Measurements from ENCODE around the gene EHBP1L1. TPM values are rescaled to one million over a fixed set of nuclear protein-coding genes. Genes with fewer than 3 reads are reported as not detected.
A peak's percentile ranks its signal among the peaks of the same experiment; 100 is the strongest.
"Not testable (repeated sequence)": the region's sequence is repeated elsewhere in the genome, so short reads cannot be mapped to it uniquely, and the experiment has no call there.

EHBP1L1 gene
- total RNA-seq, 2 donors from 2014 or later: 126 to 167 TPM

DNA sequence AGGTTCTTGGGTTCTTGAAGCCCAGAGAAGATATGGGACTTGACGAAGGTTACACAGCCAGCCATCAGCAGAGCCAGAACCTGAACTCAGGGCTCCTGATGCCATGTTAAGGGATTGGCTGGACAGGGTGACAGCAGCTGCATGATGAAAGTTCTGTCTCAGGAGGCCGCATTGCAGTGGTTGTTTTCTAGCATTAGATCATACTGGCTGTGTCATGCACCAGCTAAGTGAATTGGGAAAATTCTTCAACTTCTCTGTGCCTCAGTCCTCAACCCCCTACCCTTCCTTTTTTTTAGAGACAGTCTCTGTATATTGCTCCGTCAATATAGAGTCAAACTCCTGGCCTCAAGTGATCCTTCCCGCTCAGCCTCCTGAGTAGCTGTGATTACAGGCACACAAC, 12.3 kb upstream of the EHBP1L1 start:
- Mint-ChIP-seq H3K4me1 (peaks cover 39% of the 10 kb centered on the region), H3K36me3 (ENCODE audit: low read depth) (peaks cover 9% of the 10 kb centered on the region), H3K9me3 (no peaks in the 10 kb centered on the region), H3K4me3 (peak overlapping the region; percentile 22), H3K27me3 (no peaks in the 10 kb centered on the region), H3K27ac (no peak overlapping the region)
- no peak for ATAC-seq (replicated peaks)

GRCh38 chr11:65564879-65565559, 10.8 kb upstream of the EHBP1L1 start:
- H3K36me3 Mint-ChIP-seq (ENCODE audit: low read depth): peaks cover 22% of the 10 kb centered on the region
- not testable (repeated sequence) for H3K27me3 Mint-ChIP-seq; H3K9me3 Mint-ChIP-seq; ATAC-seq (replicated peaks)
- H3K27ac Mint-ChIP-seq: peak overlapping the region; percentile 93
- peak overlapping the region; percentile 85 for H3K4me3 Mint-ChIP-seq
- peaks cover 34% of the 10 kb centered on the region for H3K4me1 Mint-ChIP-seq

- H3K27ac Mint-ChIP-seq: peak overlapping the region; percentile 93
- H3K4me1 Mint-ChIP-seq: peaks cover 26% of the 10 kb centered on the region
- H3K36me3 Mint-ChIP-seq (ENCODE audit: low read depth): peaks cover 30% of the 10 kb centered on the region
- H3K27me3 Mint-ChIP-seq: no peaks in the 10 kb centered on the region
- peak; percentile 8 for ATAC-seq (replicated peaks)
- no peaks in the 10 kb centered on the region for H3K9me3 Mint-ChIP-seq
- peak overlapping the region; percentile 85 for H3K4me3 Mint-ChIP-seq
Measured at GRCh38 chr11:65565624-65566453, 10.0 kb upstream of the EHBP1L1 start.

DNA sequence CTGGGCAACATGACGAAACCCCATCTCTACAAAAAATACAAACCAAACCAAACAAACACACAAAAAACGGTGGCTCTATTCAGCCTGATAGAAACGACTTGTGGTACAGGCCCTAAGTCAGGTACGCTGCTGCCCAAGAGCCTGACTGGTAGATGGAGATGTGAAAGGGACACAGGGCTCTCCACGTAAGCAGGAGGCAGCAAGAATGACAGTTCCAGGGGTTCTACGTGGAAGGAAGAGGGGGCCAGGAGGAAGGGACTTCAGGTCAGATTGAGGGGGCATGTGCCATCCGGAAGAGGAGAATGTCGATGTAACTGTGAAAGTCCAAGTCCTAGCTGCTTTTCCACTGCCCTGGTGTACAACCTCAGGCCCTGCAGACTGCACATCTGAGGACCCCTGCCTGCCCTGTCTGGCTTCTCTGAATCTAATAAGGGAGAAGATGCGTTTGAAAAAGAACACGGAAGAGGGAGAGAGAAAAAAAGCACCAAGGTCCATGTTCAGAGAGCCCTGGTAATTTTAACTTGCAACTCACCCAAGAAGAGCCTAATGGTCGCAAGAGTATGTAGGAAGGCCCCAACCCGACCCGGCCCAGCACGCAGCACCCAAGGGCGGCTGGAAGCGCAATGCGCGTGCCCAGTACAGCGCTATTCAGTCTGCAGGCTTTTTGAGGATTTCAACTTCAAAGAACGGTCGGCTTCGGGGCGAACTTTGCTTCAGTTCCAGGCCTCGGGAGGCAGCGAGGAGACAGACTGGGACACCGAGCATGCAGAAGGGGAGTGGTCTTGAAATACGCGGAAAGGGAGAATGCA, 6.5 kb upstream of the EHBP1L1 start:
- ATAC-seq (replicated peaks): peak; percentile 28
- no peaks in the 10 kb centered on the region for H3K27me3 Mint-ChIP-seq
- peaks cover 28% of the 10 kb centered on the region for H3K4me1 Mint-ChIP-seq
- no peaks in the 10 kb centered on the region for H3K9me3 Mint-ChIP-seq
- H3K27ac Mint-ChIP-seq: peak overlapping the region; percentile 94
- H3K4me3 Mint-ChIP-seq: peak overlapping the region; percentile 94
- H3K36me3 Mint-ChIP-seq (ENCODE audit: low read depth): peaks cover 60% of the 10 kb centered on the region

- H3K27me3 Mint-ChIP-seq: no peaks in the 10 kb centered on the region
- peak within 1 kb of the TSS; percentile 94 for H3K27ac Mint-ChIP-seq
- ATAC-seq (replicated peaks): peak; percentile 81
- no peaks in the 10 kb centered on the region for H3K9me3 Mint-ChIP-seq
- peaks cover 69% of the 10 kb centered on the region for H3K36me3 Mint-ChIP-seq (ENCODE audit: low read depth)
- H3K4me1 Mint-ChIP-seq: peaks cover 31% of the 10 kb centered on the region
- peak within 1 kb of the TSS; percentile 94 for H3K4me3 Mint-ChIP-seq
Measured at GRCh38 chr11:65569973-65570918, 5.6 kb upstream of the EHBP1L1 start, which contains the start of gene ZNRD2. Gene ZNRD2 (plus strand): TSS chr11:65570477. CDS start chr11:65570492, 15 bp downstream.

GRCh38 chr11:65571420-65571819, 4.4 kb upstream of the EHBP1L1 start:
- peak overlapping the region; percentile 90 for H3K27ac Mint-ChIP-seq
- H3K4me3 Mint-ChIP-seq: peak overlapping the region; percentile 94
- no peak for ATAC-seq (replicated peaks)
- peaks cover 25% of the 10 kb centered on the region for H3K4me1 Mint-ChIP-seq
- no peaks in the 10 kb centered on the region for H3K27me3 Mint-ChIP-seq
- H3K36me3 Mint-ChIP-seq (ENCODE audit: low read depth): peaks cover 76% of the 10 kb centered on the region
- no peaks in the 10 kb centered on the region for H3K9me3 Mint-ChIP-seq

DNA sequence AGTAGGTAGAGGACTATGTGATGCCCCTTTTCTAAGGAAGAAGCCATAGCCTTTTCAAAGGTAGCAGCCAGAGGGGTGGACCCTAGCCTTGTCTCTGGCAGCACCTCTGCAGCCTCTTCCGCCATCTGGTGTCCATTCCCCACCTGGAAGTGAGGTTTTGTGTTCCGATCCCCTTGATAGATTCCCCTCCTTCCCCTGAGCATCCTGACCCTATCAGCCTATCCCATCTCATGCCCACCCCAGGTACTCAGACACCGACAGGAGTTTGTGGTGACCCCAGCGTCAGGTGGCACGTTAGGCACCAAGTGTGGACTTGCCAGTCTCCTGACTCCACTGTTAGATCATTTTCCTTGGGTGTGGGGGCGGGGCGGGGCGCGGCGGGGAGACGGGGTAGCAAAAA, 3.9 kb upstream of the EHBP1L1 start:
- H3K4me3 Mint-ChIP-seq: peak overlapping the region; percentile 94
- H3K9me3 Mint-ChIP-seq: no peaks in the 10 kb centered on the region
- peaks cover 25% of the 10 kb centered on the region for H3K4me1 Mint-ChIP-seq
- H3K27me3 Mint-ChIP-seq: no peaks in the 10 kb centered on the region
- peaks cover 81% of the 10 kb centered on the region for H3K36me3 Mint-ChIP-seq (ENCODE audit: low read depth)
- peak overlapping the region; percentile 90 for H3K27ac Mint-ChIP-seq
- ATAC-seq (replicated peaks): no peak

- Mint-ChIP-seq H3K36me3 (ENCODE audit: low read depth) (peaks cover 86% of the 10 kb centered on the region), H3K4me3 (peak within 1 kb of the TSS; percentile 94), H3K27ac (peak within 1 kb of the TSS; percentile 94), H3K4me1 (peaks cover 25% of the 10 kb centered on the region), H3K9me3 (no peaks in the 10 kb centered on the region), H3K27me3 (no peaks in the 10 kb centered on the region)
- ATAC-seq (replicated peaks): no peak
Measured at GRCh38 chr11:65572356-65573051, 3.3 kb upstream of the EHBP1L1 start, which contains the start of gene FAM89B. Gene FAM89B (plus strand): TSS chr11:65572538. CDS start chr11:65572670, 132 bp downstream.

DNA sequence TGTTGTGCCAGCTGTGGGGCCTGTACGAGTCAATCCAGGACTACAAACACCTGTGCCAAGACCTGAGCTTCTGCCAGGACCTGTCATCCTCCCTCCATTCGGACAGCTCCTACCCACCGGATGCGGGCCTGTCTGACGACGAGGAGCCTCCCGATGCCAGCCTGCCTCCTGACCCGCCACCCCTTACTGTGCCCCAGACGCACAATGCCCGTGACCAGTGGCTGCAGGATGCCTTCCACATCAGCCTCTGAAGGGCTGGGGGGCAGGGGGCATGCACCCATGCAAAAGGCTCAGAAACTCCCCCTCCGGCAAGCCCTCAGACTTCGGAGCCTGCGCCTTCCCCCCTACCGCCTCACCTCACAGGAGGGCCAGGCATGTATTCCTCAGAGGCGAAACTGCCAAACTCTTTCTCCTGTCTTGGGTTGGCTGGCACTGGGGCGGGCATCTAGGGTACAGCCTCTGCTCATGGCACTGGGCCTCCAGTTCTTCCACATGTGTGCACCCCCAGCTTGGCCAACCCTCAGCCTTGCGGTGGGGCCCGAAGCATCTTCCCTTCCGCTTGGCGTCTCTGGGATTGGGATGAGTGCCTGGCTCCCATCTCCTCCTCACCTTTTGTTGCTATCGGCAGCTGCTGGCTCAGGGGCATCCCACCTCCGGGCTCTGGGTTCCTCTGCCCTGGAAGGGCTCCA, 2.3 kb upstream of the EHBP1L1 start:
- Mint-ChIP-seq H3K4me3 (peak overlapping the region; percentile 94), H3K4me1 (peaks cover 24% of the 10 kb centered on the region), H3K36me3 (ENCODE audit: low read depth) (peaks cover 89% of the 10 kb centered on the region), H3K9me3 (no peaks in the 10 kb centered on the region), H3K27ac (peak overlapping the region; percentile 94), H3K27me3 (no peaks in the 10 kb centered on the region)
- ATAC-seq (replicated peaks): no peak

GRCh38 chr11:65574109-65574810, 1.6 kb upstream of the EHBP1L1 start:
- Mint-ChIP-seq H3K4me1 (peaks cover 23% of the 10 kb centered on the region), H3K27ac (peak overlapping the region; percentile 94), H3K4me3 (peak overlapping the region; percentile 94), H3K27me3 (no peaks in the 10 kb centered on the region), H3K36me3 (ENCODE audit: low read depth) (peaks cover 89% of the 10 kb centered on the region), H3K9me3 (no peaks in the 10 kb centered on the region)
- ATAC-seq (replicated peaks): peak; percentile 42

- peaks cover 23% of the 10 kb centered on the region for H3K4me1 Mint-ChIP-seq
- H3K27me3 Mint-ChIP-seq: no peaks in the 10 kb centered on the region
- peak overlapping the region; percentile 94 for H3K27ac Mint-ChIP-seq
- no peak for ATAC-seq (replicated peaks)
- peak overlapping the region; percentile 94 for H3K4me3 Mint-ChIP-seq
- peaks cover 90% of the 10 kb centered on the region for H3K36me3 Mint-ChIP-seq (ENCODE audit: low read depth)
- no peaks in the 10 kb centered on the region for H3K9me3 Mint-ChIP-seq
Measured at GRCh38 chr11:65574811-65575567, 864 bp upstream of the EHBP1L1 start.
